HG03571 (cell line): ENCODE measurements around the gene FNIP2.

Source experiments
- ATAC-seq: cut with Tn5 transposase; IDR thresholded peaks from one replicate; pipeline ENCODE4 v1.9.1; 2021; ENCODE audit not compliant: unreplicated experiment

Gene FNIP2

GRCh38 chr4:158762553-158762952 lies 6.3 kb upstream of the FNIP2 start:
- no peak for ATAC-seq

GRCh38 chr4:158763462-158763861 lies 5.4 kb upstream of the FNIP2 start:
- ATAC-seq, result no peak

- ATAC-seq, result no peak
Measured at GRCh38 chr4:158766434-158767044, 2.3 kb upstream of the FNIP2 start.

- ATAC-seq, result no peak
Measured at GRCh38 chr4:158767451-158767850, 1.4 kb upstream of the FNIP2 start.

- ATAC-seq, result peak; percentile 32
Measured at GRCh38 chr4:158769175-158769921, 522 bp downstream of the FNIP2 start.

- ATAC-seq, result no peak
Measured at GRCh38 chr4:158770671-158771070, 1.8 kb downstream of the FNIP2 start.

GRCh38 chr4:158771776-158772175 lies 3.0 kb downstream of the FNIP2 start:
- ATAC-seq, result no peak

GRCh38 chr4:158775091-158775651 lies 6.3 kb downstream of the FNIP2 start:
- ATAC-seq, result no peak

GRCh38 chr4:158776106-158776505 lies 7.3 kb downstream of the FNIP2 start:
- ATAC-seq, result no peak

- no peak for ATAC-seq
Measured at GRCh38 chr4:158777423-158778155, 8.8 kb downstream of the FNIP2 start.

- peak; percentile 98 for ATAC-seq
Measured at GRCh38 chr4:158778156-158778711, 9.4 kb downstream of the FNIP2 start.

- ATAC-seq, result no peak
Measured at GRCh38 chr4:158778712-158779111, 9.9 kb downstream of the FNIP2 start.

GRCh38 chr4:158781963-158782362 lies 13.1 kb downstream of the FNIP2 start:
- ATAC-seq, result no peak

GRCh38 chr4:158782551-158783360 lies 13.9 kb downstream of the FNIP2 start:
- ATAC-seq, result peak; percentile 44

- ATAC-seq, result no peak
Measured at GRCh38 chr4:158783785-158784184, 15.0 kb downstream of the FNIP2 start.

- no peak for ATAC-seq
Measured at GRCh38 chr4:158785718-158786117, 16.9 kb downstream of the FNIP2 start.

- no peak for ATAC-seq
Measured at GRCh38 chr4:158786121-158786601, 17.3 kb downstream of the FNIP2 start.

GRCh38 chr4:158786955-158787354 lies 18.1 kb downstream of the FNIP2 start:
- ATAC-seq, result no peak

GRCh38 chr4:158787709-158788475 lies 19.1 kb downstream of the FNIP2 start:
- ATAC-seq, result no peak

- no peak for ATAC-seq
Measured at GRCh38 chr4:158788516-158788915, 19.7 kb downstream of the FNIP2 start.
